PFSK-1 (cell line): ENCODE results near the gene EFTUD2.

Experiments used
- FOXP2 ChIP-seq: optimal IDR thresholded peaks from 2 replicates; pipeline ENCODE3; 2011; ENCODE audit warnings: borderline replicate concordance, control low read depth, inconsistent platforms; ENCODE audit not compliant: insufficient read depth; ENCODE audit errors: extremely low read length, extremely low read depth
- POLR2AphosphoS5 ChIP-seq: IDR thresholded peaks from 2 replicates; pipeline ENCODE4 v1.6.1; 2012; ENCODE audit warnings: low read depth, mild to moderate bottlenecking, control low read depth, low read length, moderate library complexity
- SIN3A ChIP-seq: IDR thresholded peaks from 2 replicates; pipeline ENCODE4 v1.6.1; 2012; ENCODE audit warnings: mild to moderate bottlenecking, low read length, moderate library complexity, borderline replicate concordance; ENCODE audit not compliant: insufficient read depth
- TAF1 ChIP-seq: IDR thresholded peaks from 2 replicates; pipeline ENCODE4 v1.6.1; 2012; ENCODE audit warnings: low read length, control low read depth, borderline replicate concordance; ENCODE audit not compliant: insufficient read depth
- TF ChIP-seq, protein P1 (sequence below), 2 experiments: IDR thresholded peaks; 2 replicates each; pipeline versions ENCODE4 v1.6.1 to v1.8.0; 2011 to 2012; ENCODE audit warnings: low read depth in 2 of 2, low read length in 2 of 2, control low read depth in 1 of 2, inconsistent platforms in 1 of 2, mild to moderate bottlenecking in 1 of 2, moderate library complexity in 1 of 2; ENCODE audit not compliant: insufficient read depth in 1 of 2

DNA sequence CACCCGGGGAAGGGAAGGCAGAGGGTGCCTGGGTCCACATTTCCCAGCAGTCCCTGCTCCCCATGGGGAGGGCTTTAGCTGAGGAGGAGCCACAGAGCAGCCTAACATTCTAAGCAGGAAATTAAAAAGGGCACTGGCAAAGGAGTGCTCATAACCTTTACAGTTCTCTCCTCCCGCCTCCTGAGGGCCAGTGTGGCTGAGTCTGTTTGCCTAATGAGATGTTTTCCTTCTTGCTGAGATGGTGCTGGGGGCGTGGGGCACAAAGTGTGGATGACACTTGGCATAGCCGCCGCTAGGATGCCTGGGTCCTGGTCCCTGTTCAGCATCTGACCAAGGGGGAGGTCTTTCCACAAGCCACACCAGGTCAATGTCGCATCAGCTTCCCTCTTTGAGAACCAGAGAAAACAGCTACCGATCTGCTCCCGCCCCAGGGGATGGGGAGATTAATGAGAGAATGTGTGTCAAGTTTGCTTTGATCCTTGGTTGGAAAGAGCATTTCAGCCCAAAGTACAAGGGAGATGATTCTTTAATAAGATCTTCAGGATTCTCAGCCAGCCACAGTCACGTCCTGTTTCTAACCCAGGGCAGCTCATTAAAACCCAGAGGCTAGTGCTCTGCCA lies 42.6 kb upstream of the EFTUD2 start:
- TF ChIP-seq, protein P1, sequence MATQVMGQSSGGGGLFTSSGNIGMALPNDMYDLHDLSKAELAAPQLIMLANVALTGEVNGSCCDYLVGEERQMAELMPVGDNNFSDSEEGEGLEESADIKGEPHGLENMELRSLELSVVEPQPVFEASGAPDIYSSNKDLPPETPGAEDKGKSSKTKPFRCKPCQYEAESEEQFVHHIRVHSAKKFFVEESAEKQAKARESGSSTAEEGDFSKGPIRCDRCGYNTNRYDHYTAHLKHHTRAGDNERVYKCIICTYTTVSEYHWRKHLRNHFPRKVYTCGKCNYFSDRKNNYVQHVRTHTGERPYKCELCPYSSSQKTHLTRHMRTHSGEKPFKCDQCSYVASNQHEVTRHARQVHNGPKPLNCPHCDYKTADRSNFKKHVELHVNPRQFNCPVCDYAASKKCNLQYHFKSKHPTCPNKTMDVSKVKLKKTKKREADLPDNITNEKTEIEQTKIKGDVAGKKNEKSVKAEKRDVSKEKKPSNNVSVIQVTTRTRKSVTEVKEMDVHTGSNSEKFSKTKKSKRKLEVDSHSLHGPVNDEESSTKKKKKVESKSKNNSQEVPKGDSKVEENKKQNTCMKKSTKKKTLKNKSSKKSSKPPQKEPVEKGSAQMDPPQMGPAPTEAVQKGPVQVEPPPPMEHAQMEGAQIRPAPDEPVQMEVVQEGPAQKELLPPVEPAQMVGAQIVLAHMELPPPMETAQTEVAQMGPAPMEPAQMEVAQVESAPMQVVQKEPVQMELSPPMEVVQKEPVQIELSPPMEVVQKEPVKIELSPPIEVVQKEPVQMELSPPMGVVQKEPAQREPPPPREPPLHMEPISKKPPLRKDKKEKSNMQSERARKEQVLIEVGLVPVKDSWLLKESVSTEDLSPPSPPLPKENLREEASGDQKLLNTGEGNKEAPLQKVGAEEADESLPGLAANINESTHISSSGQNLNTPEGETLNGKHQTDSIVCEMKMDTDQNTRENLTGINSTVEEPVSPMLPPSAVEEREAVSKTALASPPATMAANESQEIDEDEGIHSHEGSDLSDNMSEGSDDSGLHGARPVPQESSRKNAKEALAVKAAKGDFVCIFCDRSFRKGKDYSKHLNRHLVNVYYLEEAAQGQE (IDR thresholded peaks at IDR 0.05; ENCODE audit: insufficient read depth in 1 of 2, low read depth in 2 of 2, low read length in 2 of 2), result no peak
- TF ChIP-seq POLR2AphosphoS5, result no peak
- TF ChIP-seq FOXP2, result no peak
- no peak for TF ChIP-seq TAF1
- TF ChIP-seq SIN3A, result no peak
